ENCODE results near the gene MAN2C1. TPM values are rescaled to one million over a fixed set of nuclear protein-coding genes. Genes with fewer than 3 reads are reported as not detected.
A peak's percentile ranks its signal among the peaks of the same experiment; 100 is the strongest.
"Not testable (repeated sequence)": the region's sequence is repeated elsewhere in the genome, so short reads cannot be mapped to it uniquely, and the experiment has no call there.

Gene MAN2C1
- total RNA-seq, 1 donor from 2014 or later, result 148 TPM

DNA sequence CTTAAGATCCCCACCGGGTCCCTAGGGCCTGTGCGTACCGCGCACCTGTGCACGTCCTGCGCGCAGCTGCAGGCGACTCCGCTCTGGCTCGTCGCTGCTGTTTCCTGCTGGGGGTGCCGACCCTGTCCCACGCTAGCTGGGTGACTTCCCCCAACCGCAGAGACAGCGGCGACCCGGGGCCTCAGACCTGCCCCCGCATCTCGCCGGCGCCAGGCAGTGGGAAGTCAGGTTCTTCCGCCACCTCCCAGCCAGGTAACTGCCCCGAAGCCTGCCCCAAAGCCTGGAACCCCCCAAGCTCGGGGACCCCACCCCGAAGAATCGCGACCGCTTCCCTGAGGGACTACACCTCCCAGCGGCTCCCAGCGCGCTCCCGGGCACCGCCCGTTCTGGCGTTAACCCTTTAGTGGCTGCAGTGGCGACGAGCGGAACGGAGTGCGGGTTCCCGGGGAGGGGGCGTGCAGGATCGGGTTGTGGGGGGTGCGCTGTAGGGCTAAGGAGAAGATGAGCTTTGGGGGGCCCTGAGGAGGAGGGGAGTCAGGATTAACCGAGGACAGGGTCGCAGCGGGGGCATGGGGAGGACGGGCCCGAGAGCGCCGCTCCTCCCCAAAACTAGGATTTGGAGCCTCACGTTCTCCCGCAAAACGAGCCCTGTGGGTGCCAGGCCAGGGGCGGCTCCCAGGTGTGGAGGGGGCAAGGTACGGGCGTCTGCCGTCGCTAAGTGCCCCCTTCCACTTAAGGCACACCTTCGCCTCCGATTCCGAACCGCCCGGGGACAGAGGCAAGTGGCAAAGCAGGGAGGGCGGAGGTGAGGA lies 21.0 kb downstream of the MAN2C1 start:
- no peak for DNase-seq (ENCODE audit: extremely low read depth, low read depth, low spot score)

DNA sequence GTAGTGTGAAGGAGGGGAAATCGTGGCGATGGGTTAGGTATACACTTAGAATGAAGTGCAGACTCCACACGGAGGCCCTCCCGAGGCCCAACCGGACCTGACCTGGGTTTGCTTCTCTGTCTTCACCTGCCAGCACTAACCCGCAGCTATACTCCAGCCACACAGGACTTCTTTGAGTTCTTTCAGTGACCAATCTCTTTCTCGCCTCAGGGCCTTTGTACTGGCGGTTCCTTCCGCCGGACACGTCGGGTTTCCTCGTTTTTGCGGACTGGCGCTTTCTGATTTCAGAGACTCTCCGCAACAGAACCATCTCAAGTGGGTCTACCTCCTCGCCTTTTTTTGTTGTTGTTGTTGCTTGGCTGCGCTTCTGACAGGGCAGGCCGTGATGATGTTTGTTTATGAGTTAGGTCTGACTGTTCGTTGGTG lies 21.6 kb downstream of the MAN2C1 start, which contains the start of gene NEIL1:
TSS of gene NEIL1 (plus strand) at position 244 of the 426 bp plus-strand sequence. CDS start 1,867 bp downstream, outside the sequence.
- no peak for DNase-seq (ENCODE audit: extremely low read depth, low read depth, low spot score)

DNA sequence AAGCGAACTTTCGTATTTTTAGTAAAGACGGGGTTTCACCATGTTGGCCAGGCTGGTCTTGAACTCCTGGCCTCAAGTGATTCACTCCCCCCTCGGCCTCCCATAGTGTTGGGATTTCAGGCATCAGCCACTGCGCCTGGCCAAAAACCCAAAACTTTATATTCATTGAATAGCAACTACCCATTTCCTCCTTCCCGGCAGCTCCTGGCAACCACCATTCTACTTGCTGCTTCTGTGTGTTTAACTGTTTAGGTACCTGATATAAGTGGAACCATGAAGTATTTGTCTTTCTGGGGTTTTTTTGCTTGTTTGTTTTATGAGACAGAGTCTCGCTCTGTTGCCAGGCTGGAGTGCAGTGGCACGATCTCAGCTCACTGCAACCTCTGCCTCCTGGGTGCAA lies 24.5 kb downstream of the MAN2C1 start:
- DNase-seq (ENCODE audit: extremely low read depth, low read depth, low spot score), result not testable (repeated sequence)

DNA sequence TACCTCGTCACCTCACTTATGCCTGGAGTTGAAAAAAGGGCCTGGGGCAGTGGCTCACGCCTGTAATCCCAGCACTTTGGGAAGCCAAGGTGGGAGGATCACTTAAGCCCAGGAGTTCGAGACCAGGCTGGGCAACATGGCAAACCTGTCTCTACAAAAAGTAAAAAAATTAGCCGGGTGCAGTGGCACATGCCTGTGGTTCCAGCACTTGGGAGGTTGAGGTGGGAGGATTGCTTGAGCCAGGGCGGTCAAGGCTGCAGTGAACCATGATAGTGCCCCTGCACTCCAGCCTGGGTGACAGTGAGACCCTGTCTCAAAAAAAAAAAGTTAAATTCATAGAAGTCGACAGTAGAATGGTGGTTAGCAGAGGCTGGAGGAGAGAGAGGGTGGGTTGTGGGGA lies 26.2 kb downstream of the MAN2C1 start:
- no peak for DNase-seq (ENCODE audit: extremely low read depth, low read depth, low spot score)

DNA sequence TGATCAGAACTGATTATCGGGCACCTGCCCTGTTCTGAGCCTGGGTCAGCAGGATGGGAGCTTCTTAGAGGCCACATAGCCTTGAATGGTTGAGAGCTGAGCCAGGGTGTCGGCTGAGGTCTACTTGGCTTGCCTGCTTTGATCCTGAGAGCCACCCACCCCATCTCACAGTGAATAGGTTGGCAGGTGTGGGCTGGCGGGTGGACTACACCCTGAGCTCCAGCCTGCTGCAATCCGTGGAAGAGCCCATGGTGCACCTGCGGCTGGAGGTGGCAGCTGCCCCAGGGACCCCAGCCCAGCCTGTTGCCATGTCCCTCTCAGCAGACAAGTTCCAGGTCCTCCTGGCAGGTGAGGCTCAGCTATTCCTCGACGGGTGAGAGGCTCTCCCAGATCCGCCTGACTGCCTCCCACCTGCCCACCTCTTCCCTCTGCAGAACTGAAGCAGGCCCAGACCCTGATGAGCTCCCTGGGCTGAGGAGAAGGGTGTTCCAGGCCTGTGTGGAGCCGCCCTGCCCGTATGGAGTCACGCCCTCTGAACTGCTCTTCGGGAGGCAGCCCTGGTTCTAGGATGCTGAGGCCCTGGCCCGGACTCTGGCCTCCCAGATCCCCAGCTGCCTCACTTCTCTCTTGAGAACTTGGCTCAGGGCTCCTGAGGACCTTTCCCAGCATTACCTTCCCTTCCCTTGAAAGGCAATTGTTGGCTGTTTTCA lies 28.7 kb downstream of the MAN2C1 start:
- no peak for DNase-seq (ENCODE audit: extremely low read depth, low read depth, low spot score)

DNA sequence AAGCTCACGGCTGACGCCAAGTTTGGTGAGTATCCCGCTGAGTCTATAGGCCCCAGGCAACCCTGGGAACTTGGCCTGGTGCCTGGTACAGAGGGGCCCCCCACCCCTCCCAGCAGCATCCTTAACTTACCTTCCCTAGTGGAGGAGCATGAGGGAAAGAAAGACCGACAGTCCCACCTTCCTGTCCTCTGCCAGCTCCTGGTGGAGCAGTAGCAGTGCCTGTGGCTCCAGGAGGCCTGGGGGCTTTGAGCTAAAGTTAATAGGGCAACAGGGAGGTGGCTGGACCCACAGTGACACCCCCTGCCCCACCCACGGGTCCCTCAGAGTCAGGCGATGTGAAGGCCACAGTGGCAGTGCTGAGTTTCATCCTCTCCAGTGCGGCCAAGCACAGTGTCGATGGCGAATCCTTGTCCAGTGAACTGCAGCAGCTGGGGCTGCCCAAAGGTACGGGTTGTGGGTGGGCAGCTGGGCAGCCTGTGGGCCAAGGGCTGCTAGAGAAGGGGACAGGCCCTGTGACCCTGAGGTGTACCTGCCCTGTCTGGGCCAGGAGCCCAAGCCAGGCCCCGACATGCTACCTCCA lies 29.7 kb downstream of the MAN2C1 start:
- no peak for DNase-seq (ENCODE audit: extremely low read depth, low read depth, low spot score)

DNA sequence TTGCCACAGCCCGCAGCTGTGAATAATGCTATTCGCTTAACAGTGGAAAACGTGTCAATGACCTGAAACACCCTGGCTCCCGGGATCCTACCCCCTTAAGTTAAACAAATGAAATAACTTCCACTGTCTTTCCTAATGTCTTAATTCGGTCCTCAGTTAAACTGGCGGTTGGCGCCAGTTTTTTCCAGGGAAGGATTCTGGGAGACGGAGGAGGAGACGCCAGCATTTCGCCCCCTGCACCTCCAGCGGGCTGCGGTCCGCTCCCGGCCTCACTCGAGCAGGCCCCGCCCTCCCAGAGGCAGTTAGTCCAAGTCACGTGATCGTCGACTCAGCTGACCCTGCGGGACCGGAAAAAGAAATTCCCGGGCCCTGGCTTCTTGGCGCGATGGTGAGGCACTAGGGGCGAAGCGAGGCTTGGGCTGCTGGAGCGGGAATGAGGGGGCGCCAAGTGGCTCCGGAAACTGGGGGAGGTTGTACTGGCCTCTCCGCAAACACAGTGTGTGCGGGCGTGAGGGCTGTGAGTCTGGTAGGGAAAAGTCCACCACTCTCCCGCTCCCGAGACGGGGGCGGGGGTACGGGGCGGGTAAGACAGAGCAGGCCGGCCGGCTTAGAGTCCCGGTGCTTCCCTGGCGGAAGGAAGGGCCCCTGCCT lies 32.6 kb downstream of the MAN2C1 start, which contains the start of gene COMMD4:
TSS of gene COMMD4 (plus strand) at position 359 of the 651 bp plus-strand sequence. CDS start at position 386, 27 bp downstream.
- DNase-seq (ENCODE audit: extremely low read depth, low read depth, low spot score), result peak; percentile 77

DNA sequence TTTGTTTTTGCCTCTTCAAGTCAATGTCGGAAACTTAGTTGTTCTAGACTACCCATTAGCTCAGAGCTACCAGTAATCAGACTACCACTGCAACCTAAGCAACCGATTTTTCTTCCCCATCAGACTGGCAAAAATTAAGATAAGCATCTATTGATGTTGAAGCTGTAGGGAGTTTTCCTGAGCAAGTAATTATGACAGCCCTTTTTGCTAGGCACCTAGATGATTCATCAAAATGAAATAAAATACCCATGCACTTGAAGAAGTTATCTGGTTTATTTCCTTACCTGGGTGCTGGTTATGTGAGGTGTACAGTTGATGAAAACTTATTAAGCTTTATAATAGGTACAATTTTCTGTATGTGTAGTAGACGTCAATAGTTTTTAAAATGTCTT lies 33.1 kb downstream of the MAN2C1 start:
- DNase-seq (ENCODE audit: extremely low read depth, low read depth, low spot score), result no peak

DNA sequence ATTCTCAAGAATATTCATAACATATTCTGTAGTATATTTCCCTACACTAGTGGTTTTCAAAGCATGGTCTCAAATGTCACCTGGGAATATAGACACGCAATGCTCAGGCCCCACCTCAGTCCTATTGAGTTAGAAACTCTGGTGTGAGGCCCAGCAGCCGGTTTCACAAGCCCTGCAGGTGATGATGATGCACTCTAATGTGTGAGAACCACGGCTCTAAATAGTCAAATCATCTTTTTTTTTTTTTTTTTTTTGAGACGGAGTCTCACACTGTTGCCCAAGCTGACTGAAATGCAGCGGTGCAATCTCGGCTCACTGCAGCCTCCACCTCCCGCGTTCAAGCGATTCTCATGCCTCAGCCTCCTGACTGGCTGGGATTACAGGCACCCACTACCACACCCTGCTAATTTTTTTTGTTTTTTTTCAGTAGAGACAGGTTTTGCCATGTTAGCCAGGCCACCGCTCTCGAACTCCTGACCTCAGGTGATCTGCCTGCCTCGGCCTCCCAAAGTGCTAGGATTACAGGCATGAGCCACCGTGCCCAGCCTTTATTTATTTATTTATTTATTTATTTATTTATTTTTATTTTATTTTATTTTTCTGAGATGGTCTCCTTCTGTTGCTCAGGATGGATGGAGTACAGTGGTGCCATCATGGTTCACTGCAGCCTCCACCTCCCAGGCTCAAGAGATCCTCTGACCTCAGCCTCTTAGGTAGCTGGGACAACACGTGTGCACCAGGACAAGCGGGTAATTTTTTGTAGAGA lies 34.6 kb downstream of the MAN2C1 start:
- not testable (repeated sequence) for DNase-seq (ENCODE audit: extremely low read depth, low read depth, low spot score)

DNA sequence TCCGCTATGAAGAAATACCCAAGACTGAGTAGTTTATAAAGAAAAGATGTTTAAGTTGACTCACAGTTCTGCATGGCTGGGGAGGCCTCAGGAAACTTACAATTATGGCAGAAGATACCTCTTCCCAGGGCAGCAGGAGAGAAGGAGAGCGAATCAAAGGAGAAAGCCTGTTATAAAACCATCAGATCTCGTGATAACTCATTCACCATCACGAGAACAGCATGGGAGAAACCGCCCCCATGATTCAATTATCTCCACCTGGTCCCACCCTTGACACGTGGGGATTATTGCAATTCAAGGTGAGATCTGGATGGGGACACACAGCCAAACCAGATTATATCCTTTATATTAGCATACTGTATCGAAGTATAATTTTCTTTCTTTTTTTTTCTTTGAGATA lies 36.3 kb downstream of the MAN2C1 start:
- not testable (repeated sequence) for DNase-seq (ENCODE audit: extremely low read depth, low read depth, low spot score)

DNA sequence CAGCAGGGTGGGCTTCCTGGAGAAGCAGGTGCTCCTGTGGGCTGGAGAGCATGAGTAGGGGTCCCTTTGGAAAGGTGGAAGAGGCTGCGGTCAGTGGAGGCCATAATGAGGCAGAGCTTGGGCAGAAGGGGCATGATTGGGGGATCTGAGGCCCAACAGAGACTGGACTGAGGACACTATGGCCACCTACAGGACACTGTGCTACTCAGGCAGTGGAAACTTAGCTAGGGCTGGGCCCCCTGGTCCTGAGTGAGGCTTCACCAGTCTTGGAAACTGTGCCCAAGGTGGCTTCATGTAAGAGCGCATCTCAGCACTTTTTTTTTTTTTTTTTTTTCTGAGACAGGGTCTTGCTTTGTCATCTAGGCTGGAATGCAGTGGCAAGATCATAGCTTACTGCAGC lies 38.8 kb downstream of the MAN2C1 start:
- no peak for DNase-seq (ENCODE audit: extremely low read depth, low read depth, low spot score)

DNA sequence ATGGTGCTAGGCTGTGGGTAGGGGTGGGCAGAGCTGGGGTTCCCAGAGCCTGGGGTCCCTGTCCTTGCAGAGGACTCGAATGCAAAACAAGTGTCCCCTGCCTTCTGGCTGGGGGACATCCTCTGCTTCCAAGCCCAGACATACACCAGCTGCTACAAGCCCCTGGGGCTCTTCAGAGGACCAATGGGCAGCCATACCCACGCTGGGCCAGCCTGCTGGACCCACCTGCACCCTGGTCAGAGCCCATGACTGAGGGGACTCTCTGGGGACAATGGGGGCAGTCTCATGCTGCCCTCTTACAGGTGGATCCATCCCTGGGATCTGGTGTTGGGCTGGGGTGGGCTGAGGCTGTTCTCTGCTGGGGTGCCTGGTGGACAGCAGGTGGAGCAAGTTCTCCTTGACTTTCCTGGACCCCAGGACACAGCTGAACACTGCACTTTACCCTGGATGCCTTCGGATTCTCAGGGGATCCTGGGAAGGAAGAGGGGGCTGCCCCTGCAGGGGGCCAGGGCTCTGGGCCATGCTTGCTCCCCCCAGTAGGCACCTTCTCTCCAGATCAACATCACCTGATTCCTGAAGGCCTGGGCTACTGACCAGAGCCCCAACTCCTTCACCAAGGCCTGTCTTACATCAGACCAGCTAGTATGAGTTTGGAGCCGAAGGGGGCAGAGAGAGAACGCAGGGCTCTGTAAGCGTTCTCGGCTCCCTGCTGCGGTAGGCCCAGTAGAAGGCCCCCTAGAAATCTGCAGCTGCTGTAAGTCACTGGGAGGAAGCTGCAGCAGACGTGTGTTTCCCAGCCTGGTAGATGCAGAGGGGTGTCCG lies 39.7 kb downstream of the MAN2C1 start:
- DNase-seq (ENCODE audit: extremely low read depth, low read depth, low spot score), result no peak

DNA sequence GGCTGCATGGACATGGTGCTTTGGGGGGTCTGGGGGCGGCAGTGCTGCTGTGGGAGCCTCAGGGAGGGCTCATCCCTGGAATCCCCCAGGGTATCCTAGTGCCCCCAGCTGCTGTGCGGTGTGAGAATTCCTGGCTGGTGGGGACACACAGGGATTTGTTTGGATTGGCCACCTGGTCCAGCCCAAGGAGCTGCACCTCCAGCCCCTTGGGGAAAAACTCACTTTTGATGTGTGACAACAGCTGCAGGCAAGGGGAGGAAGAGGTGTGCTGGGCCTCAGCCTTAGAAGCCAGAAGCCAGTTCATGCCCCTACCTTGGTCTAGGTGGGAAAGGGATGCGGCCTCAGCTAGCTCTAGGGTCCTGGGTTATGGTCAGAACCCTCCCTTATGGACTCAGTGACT lies 40.9 kb downstream of the MAN2C1 start:
- DNase-seq (ENCODE audit: extremely low read depth, low read depth, low spot score), result no peak

DNA sequence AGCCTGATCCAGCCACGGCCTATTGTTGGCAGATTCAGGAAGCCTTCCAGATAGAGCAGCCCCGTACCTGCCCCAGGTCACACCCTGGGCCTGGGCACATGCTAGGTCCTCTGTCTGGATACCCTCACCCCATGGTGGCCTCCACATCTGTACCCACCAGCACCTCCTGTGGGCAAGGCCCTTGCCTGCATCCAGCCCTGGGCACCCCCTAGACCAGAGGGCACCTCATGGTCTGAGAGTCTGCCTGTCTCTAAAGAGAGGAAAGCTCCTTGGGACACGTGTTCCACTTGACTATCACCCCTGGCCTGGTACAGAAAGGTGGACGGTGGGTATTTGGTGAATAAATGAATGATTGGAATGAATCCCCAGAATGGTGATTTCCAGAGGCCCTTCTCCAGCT lies 41.4 kb downstream of the MAN2C1 start:
- DNase-seq (ENCODE audit: extremely low read depth, low read depth, low spot score), result no peak

DNA sequence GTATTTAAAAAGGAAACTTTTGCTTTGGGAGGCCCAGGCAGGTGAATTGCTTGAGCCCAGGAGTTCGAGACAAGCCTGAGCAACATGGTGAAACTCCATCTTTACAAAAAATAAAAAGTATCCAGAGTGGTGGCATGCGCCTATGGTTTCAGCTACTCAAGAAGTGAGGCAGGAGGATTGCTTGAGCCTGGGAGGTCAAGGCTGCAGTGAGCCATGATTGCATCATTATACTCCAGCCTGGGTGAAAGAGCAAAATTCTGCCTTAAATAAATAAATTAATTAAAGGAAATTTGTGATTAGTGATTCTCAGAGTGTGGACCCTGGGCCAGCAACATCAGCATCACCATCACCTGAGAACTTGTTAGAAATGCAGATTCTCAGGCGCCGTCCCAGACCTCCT lies 42.5 kb downstream of the MAN2C1 start:
- no peak for DNase-seq (ENCODE audit: extremely low read depth, low read depth, low spot score)

DNA sequence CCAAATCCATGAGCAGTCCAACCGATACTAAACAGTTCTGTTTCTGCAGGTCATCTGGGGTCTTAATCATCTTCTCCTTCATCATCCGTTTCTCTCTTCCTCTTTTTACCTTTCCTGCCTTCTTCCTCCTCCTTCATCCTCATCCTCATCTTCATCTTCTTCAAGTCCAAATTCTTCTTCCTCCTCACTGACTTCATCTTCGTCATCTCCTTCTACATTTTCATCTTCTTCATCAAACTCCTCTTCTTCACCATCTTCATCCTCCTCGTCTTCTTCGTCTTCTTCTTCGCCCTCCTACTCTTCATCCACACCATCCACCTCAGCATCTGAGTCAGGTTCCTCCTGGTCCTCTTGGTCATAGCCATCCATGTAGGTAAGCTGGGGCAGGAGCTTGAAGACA lies 46.7 kb downstream of the MAN2C1 start:
- no peak for DNase-seq (ENCODE audit: extremely low read depth, low read depth, low spot score)

DNA sequence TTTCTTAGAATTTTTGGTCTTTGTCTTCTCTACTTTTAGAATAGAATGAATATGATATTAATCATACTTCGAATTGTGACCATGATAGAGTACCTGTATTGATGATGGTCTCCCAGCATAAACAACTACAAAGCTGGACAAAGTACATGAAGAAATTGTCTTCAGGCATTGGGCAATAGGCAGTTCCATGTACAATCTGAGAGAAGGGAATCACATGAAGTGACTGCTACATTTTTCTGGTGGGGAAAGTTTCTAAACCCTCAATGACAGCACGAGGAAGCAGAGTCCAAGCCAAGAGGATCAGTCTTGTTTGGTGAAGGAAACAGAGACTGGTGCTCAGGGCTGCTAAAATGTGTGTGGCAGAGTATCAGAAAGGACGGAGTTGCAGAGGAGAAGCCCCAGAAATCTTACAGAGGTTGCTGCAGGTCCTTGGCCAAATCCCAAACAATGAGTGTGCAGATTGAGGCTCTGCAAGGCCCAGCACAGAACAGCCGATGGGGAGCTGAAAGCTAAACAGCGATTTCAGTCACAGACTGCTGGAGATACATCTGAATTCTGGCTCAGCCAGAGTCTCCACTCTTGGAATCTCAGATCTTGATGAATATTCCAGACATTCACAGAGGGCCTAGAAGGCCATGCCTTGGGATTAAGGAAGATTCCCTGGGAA lies 49.0 kb downstream of the MAN2C1 start:
- not testable (repeated sequence) for DNase-seq (ENCODE audit: extremely low read depth, low read depth, low spot score)

DNA sequence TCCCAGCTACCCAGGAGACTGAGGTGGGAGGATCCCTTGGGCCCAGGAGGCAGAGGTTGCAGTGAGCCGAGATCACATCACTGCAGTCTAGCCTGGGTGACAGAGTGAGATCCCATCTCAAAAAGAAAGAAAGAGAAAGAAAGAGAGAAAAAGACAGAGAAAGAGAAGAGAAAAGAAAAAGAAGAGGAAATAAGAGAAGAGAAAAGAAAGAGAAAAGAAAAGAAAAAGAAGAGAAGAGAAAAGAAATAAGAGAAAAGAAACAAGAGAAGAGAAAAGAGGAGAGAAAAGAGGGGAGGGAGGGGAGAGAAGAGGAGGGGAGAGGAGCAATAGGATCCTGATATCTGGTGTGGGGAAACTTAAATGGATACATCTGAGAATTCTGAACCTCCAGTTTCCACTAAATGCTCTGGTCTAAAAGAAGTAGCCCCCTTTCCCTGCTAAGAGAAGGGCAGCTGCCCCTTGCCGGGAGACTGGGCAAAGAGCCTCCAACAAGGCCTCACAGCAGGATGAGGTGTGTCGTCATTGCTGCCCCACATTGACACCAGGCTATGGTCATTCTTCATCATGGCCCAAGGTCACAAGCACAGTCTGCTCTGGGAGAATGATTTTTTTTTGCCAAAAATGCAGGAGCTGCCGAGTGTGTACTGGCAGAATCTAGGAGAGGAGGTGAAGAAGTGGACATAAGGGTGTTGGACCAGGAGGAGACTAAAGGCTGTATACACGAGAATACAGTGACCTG lies 53.7 kb downstream of the MAN2C1 start:
- no peak for DNase-seq (ENCODE audit: extremely low read depth, low read depth, low spot score)
